ENCODE measurements around the gene SGPL1.

The SGPL1 gene

GRCh38 chr10:70925377-70926225 lies 109.9 kb downstream of the SGPL1 start:
- DNase-seq = peak; percentile 54

- no peak for DNase-seq
Observed at GRCh38 chr10:70926226-70927000, 110.7 kb downstream of the SGPL1 start.

GRCh38 chr10:70927189-70927943 lies 111.6 kb downstream of the SGPL1 start:
- DNase-seq = no peak

- no peak for DNase-seq
Observed at GRCh38 chr10:70928140-70928539, 112.4 kb downstream of the SGPL1 start.

- no peak for DNase-seq
Observed at GRCh38 chr10:70930263-70931000, 114.7 kb downstream of the SGPL1 start.

Measured in activated naive CD4-positive, alpha-beta T cell treated with Interleukin-2 at 50 U/mL for 16 hours (primary cell).